Memory B cell (primary cell): Measurements from ENCODE around the gene ZC3H10.

Experiments used
- ATAC-seq: fragments of 150-1000 bp; cut with Tn5 transposase; 2 replicates; pipeline ENCODE4 v1.10.0; 2021; ENCODE audit warnings: low read depth, mild to moderate bottlenecking, moderate library complexity
- DNase-seq, 2 donors: peaks; one replicate each; pipeline ENCODE4 v3.0.0; 2022; ENCODE audit warnings: low spot score in 2 of 2
- H3K27ac Mint-ChIP-seq: one replicate; pipeline ENCODE4 v1.8.0; 2022; ENCODE audit warnings: mild to moderate bottlenecking, moderate library complexity, mixed read lengths
- H3K27me3 Mint-ChIP-seq: one replicate; pipeline ENCODE4 v1.8.0; 2022; ENCODE audit warnings: mixed read lengths
- H3K36me3 Mint-ChIP-seq: one replicate; pipeline ENCODE4 v1.8.0; 2022; ENCODE audit warnings: mild to moderate bottlenecking, mixed read lengths
- H3K4me1 Mint-ChIP-seq: one replicate; pipeline ENCODE4 v1.8.0; 2022; ENCODE audit warnings: mixed read lengths
- H3K4me3 Mint-ChIP-seq: one replicate; pipeline ENCODE4 v1.8.0; 2022; ENCODE audit warnings: mild to moderate bottlenecking, moderate library complexity, mixed read lengths
- H3K9me3 Mint-ChIP-seq: one replicate; pipeline ENCODE4 v1.8.0; 2022; ENCODE audit warnings: mixed read lengths

The ZC3H10 gene

GRCh38 chr12:56086096-56086495 lies 32.0 kb upstream of the ZC3H10 start:
- DNase-seq (no peak), ATAC-seq (no peak)
- Mint-ChIP-seq H3K27ac (no peak overlapping the region), H3K27me3 (peaks cover 8% of the 10 kb centered on the region), H3K4me1 (no peaks in the 10 kb centered on the region), H3K4me3 (no peak overlapping the region), H3K9me3 (no peaks in the 10 kb centered on the region), H3K36me3 (no peaks in the 10 kb centered on the region)

- H3K4me3 Mint-ChIP-seq = no peak overlapping the region
- peaks cover 8% of the 10 kb centered on the region for H3K27me3 Mint-ChIP-seq
- DNase-seq (no peak), ATAC-seq (no peak)
- H3K4me1 Mint-ChIP-seq = no peaks in the 10 kb centered on the region
- no peak overlapping the region for H3K27ac Mint-ChIP-seq
- no peaks in the 10 kb centered on the region for H3K9me3 Mint-ChIP-seq
- H3K36me3 Mint-ChIP-seq = no peaks in the 10 kb centered on the region
Measured at GRCh38 chr12:56086608-56087007, 31.5 kb upstream of the ZC3H10 start.

GRCh38 chr12:56087220-56087619 lies 30.8 kb upstream of the ZC3H10 start:
- H3K27me3 Mint-ChIP-seq = peaks cover 5% of the 10 kb centered on the region
- no peaks in the 10 kb centered on the region for H3K36me3 Mint-ChIP-seq
- no peak for ATAC-seq
- H3K4me1 Mint-ChIP-seq = no peaks in the 10 kb centered on the region
- no peak overlapping the region for H3K4me3 Mint-ChIP-seq
- no peak overlapping the region for H3K27ac Mint-ChIP-seq
- DNase-seq = no peak
- H3K9me3 Mint-ChIP-seq = no peaks in the 10 kb centered on the region

GRCh38 chr12:56097738-56098137 lies 20.3 kb upstream of the ZC3H10 start:
- DNase-seq = no peak
- Mint-ChIP-seq H3K27ac (peak overlapping the region; percentile 36), H3K36me3 (no peaks in the 10 kb centered on the region), H3K4me1 (no peaks in the 10 kb centered on the region), H3K27me3 (peaks cover 22% of the 10 kb centered on the region), H3K4me3 (no peak overlapping the region), H3K9me3 (no peaks in the 10 kb centered on the region)
- no peak for ATAC-seq

GRCh38 chr12:56098592-56098991 lies 19.5 kb upstream of the ZC3H10 start:
- DNase-seq (no peak), ATAC-seq (no peak)
- no peaks in the 10 kb centered on the region for H3K36me3 Mint-ChIP-seq
- H3K27ac Mint-ChIP-seq = no peak overlapping the region
- no peak overlapping the region for H3K4me3 Mint-ChIP-seq
- H3K9me3 Mint-ChIP-seq = no peaks in the 10 kb centered on the region
- peaks cover 16% of the 10 kb centered on the region for H3K27me3 Mint-ChIP-seq
- H3K4me1 Mint-ChIP-seq = peaks cover 5% of the 10 kb centered on the region

- H3K4me3 Mint-ChIP-seq = no peak overlapping the region
- no peak for DNase-seq
- peaks cover 10% of the 10 kb centered on the region for H3K27me3 Mint-ChIP-seq
- no peak overlapping the region for H3K27ac Mint-ChIP-seq
- no peaks in the 10 kb centered on the region for H3K36me3 Mint-ChIP-seq
- H3K4me1 Mint-ChIP-seq = peaks cover 7% of the 10 kb centered on the region
- no peaks in the 10 kb centered on the region for H3K9me3 Mint-ChIP-seq
- ATAC-seq = no peak
Measured at GRCh38 chr12:56099787-56100186, 18.3 kb upstream of the ZC3H10 start.

- no peaks in the 10 kb centered on the region for H3K36me3 Mint-ChIP-seq
- no peaks in the 10 kb centered on the region for H3K9me3 Mint-ChIP-seq
- ATAC-seq (no peak), DNase-seq (no peak)
- H3K27ac Mint-ChIP-seq = no peak overlapping the region
- H3K27me3 Mint-ChIP-seq = peaks cover 4% of the 10 kb centered on the region
- no peak overlapping the region for H3K4me3 Mint-ChIP-seq
- peaks cover 14% of the 10 kb centered on the region for H3K4me1 Mint-ChIP-seq
Measured at GRCh38 chr12:56101045-56101444, 17.0 kb upstream of the ZC3H10 start.

GRCh38 chr12:56102683-56103065 lies 15.4 kb upstream of the ZC3H10 start:
- DNase-seq (no peak), ATAC-seq (no peak)
- H3K36me3 Mint-ChIP-seq = peaks cover 3% of the 10 kb centered on the region
- no peak overlapping the region for H3K4me3 Mint-ChIP-seq
- H3K4me1 Mint-ChIP-seq = peaks cover 20% of the 10 kb centered on the region
- H3K9me3 Mint-ChIP-seq = no peaks in the 10 kb centered on the region
- peaks cover 2% of the 10 kb centered on the region for H3K27me3 Mint-ChIP-seq
- H3K27ac Mint-ChIP-seq = no peak overlapping the region

GRCh38 chr12:56103066-56103711 lies 14.9 kb upstream of the ZC3H10 start:
- no peak for ATAC-seq
- DNase-seq = no peak
- Mint-ChIP-seq H3K9me3 (no peaks in the 10 kb centered on the region), H3K4me1 (peaks cover 20% of the 10 kb centered on the region), H3K36me3 (peaks cover 3% of the 10 kb centered on the region), H3K27ac (peak overlapping the region; percentile 85), H3K27me3 (no peaks in the 10 kb centered on the region), H3K4me3 (peak overlapping the region; percentile 92)

- DNase-seq (no peak), ATAC-seq (no peak)
- Mint-ChIP-seq H3K4me3 (peak overlapping the region; percentile 92), H3K27ac (peak overlapping the region; percentile 85), H3K4me1 (peaks cover 20% of the 10 kb centered on the region), H3K27me3 (no peaks in the 10 kb centered on the region), H3K9me3 (no peaks in the 10 kb centered on the region), H3K36me3 (peaks cover 3% of the 10 kb centered on the region)
Measured at GRCh38 chr12:56103823-56104108, 14.3 kb upstream of the ZC3H10 start.

- H3K4me1 Mint-ChIP-seq = peaks cover 20% of the 10 kb centered on the region
- H3K27me3 Mint-ChIP-seq = no peaks in the 10 kb centered on the region
- peak within 1 kb of the TSS; percentile 92 for H3K4me3 Mint-ChIP-seq
- no peaks in the 10 kb centered on the region for H3K9me3 Mint-ChIP-seq
- ATAC-seq (peak; percentile 93), DNase-seq (peak; percentile 83 to 89)
- peaks cover 3% of the 10 kb centered on the region for H3K36me3 Mint-ChIP-seq
- H3K27ac Mint-ChIP-seq = peak within 1 kb of the TSS; percentile 85
Measured at GRCh38 chr12:56104109-56104814, 13.8 kb upstream of the ZC3H10 start, which contains the start of gene PA2G4. TSS of gene PA2G4 (plus strand) at chr12:56104559. CDS start at chr12:56104738, 179 bp downstream.

GRCh38 chr12:56104815-56105608 lies 13.1 kb upstream of the ZC3H10 start:
- H3K4me3 Mint-ChIP-seq = peak overlapping the region; percentile 92
- no peaks in the 10 kb centered on the region for H3K9me3 Mint-ChIP-seq
- H3K4me1 Mint-ChIP-seq = peaks cover 20% of the 10 kb centered on the region
- ATAC-seq (peak; percentile 3), DNase-seq (no peak)
- H3K27me3 Mint-ChIP-seq = no peaks in the 10 kb centered on the region
- H3K36me3 Mint-ChIP-seq = peaks cover 5% of the 10 kb centered on the region
- peak overlapping the region; percentile 85 for H3K27ac Mint-ChIP-seq

- Mint-ChIP-seq H3K27me3 (no peaks in the 10 kb centered on the region), H3K4me3 (peak overlapping the region; percentile 92), H3K36me3 (peaks cover 8% of the 10 kb centered on the region), H3K9me3 (no peaks in the 10 kb centered on the region), H3K27ac (peak overlapping the region; percentile 85), H3K4me1 (peaks cover 20% of the 10 kb centered on the region)
- ATAC-seq = no peak
- no peak for DNase-seq
Measured at GRCh38 chr12:56105609-56105902, 12.5 kb upstream of the ZC3H10 start.

- peaks cover 15% of the 10 kb centered on the region for H3K36me3 Mint-ChIP-seq
- no peak overlapping the region for H3K4me3 Mint-ChIP-seq
- DNase-seq (no peak), ATAC-seq (no peak)
- H3K9me3 Mint-ChIP-seq = no peaks in the 10 kb centered on the region
- H3K27me3 Mint-ChIP-seq = no peaks in the 10 kb centered on the region
- H3K4me1 Mint-ChIP-seq = peaks cover 20% of the 10 kb centered on the region
- peak overlapping the region; percentile 67 for H3K27ac Mint-ChIP-seq
Measured at GRCh38 chr12:56107242-56107641, 10.8 kb upstream of the ZC3H10 start.
